Ishikawa (cell line): ENCODE measurements around the gene MON1A.

Experiments used
- CEBPB ChIP-seq: IDR thresholded peaks from 2 replicates; pipeline ENCODE4 v1.6.1; 2012
- CREB1 ChIP-seq: IDR thresholded peaks from 2 replicates; pipeline ENCODE4 v1.6.1; 2012; ENCODE audit warnings: low read depth
- EGR1 ChIP-seq: IDR thresholded peaks from 2 replicates; pipeline ENCODE4 v1.6.1; 2012
- EP300 ChIP-seq: IDR thresholded peaks from 2 replicates; pipeline ENCODE4 v1.6.1; 2012; ENCODE audit warnings: borderline replicate concordance
- FOXM1 ChIP-seq: IDR thresholded peaks from 2 replicates; pipeline ENCODE4 v1.6.1; 2012; ENCODE audit warnings: low read depth, borderline replicate concordance
- MAX ChIP-seq: IDR thresholded peaks from 2 replicates; pipeline ENCODE4 v1.6.1; 2012
- NFIC ChIP-seq: IDR thresholded peaks from 2 replicates; pipeline ENCODE4 v1.6.1; 2012
- RAD21 ChIP-seq: IDR thresholded peaks from 2 replicates; pipeline ENCODE4 v1.6.1; 2012; ENCODE audit warnings: low read depth
- REST ChIP-seq: IDR thresholded peaks from 2 replicates; pipeline ENCODE4 v1.6.1; 2012; ENCODE audit warnings: low read depth, mild to moderate bottlenecking
- TAF1 ChIP-seq: IDR thresholded peaks from 2 replicates; pipeline ENCODE4 v1.6.1; 2012; ENCODE audit warnings: low read depth, mild to moderate bottlenecking
- TCF12 ChIP-seq: IDR thresholded peaks from 2 replicates; pipeline ENCODE4 v1.6.1; 2012; ENCODE audit warnings: low read depth
- TEAD4 ChIP-seq: IDR thresholded peaks from 2 replicates; pipeline ENCODE4 v1.6.1; 2012
- USF1 ChIP-seq: IDR thresholded peaks from 2 replicates; pipeline ENCODE4 v1.6.1; 2012
- YY1 ChIP-seq: IDR thresholded peaks from 2 replicates; pipeline ENCODE4 v1.6.1; 2012; ENCODE audit warnings: low read depth
- ZBTB7A ChIP-seq: IDR thresholded peaks from 2 replicates; pipeline ENCODE4 v1.6.1; 2012; ENCODE audit warnings: low read depth

Gene MON1A

GRCh38 chr3:49865198-49865784, 64.3 kb downstream of the MON1A start:
- TF ChIP-seq ZBTB7A (no peak), TEAD4 (no peak), EP300 (no peak), FOXM1 (no peak), TCF12 (no peak), RAD21 (no peak), CREB1 (no peak), EGR1 (no peak), USF1 (no peak), YY1 (no peak), CEBPB (no peak), TAF1 (no peak), NFIC (no peak), REST (no peak), MAX (no peak)

- TF ChIP-seq ZBTB7A, result no peak
- no peak for TF ChIP-seq CREB1
- TF ChIP-seq CEBPB, result no peak
- no peak for TF ChIP-seq MAX
- no peak for TF ChIP-seq EGR1
- TF ChIP-seq TEAD4, result no peak
- TF ChIP-seq TAF1, result no peak
Measured at GRCh38 chr3:49864505-49864904, 65.1 kb downstream of the MON1A start.

- no peak for TF ChIP-seq MAX
- TF ChIP-seq YY1, result no peak
- no peak for TF ChIP-seq TAF1
- TF ChIP-seq EGR1, result no peak
- no peak for TF ChIP-seq FOXM1
- TF ChIP-seq REST, result no peak
- TF ChIP-seq TEAD4, result no peak
- no peak for TF ChIP-seq RAD21
- no peak for TF ChIP-seq CREB1
- no peak for TF ChIP-seq EP300
- no peak for TF ChIP-seq NFIC
- TF ChIP-seq ZBTB7A, result no peak
- no peak for TF ChIP-seq CEBPB
- no peak for TF ChIP-seq USF1
- no peak for TF ChIP-seq TCF12
Measured at GRCh38 chr3:49859576-49860305, 69.9 kb downstream of the MON1A start.
